ENCODE results near the gene PLXNA1. TPM values are rescaled to one million over a fixed set of nuclear protein-coding genes. Genes with fewer than 3 reads are reported as not detected.

Gene PLXNA1
- total RNA-seq, 2 donors from 2014 or later = 15.4 to 18.0 TPM

DNA sequence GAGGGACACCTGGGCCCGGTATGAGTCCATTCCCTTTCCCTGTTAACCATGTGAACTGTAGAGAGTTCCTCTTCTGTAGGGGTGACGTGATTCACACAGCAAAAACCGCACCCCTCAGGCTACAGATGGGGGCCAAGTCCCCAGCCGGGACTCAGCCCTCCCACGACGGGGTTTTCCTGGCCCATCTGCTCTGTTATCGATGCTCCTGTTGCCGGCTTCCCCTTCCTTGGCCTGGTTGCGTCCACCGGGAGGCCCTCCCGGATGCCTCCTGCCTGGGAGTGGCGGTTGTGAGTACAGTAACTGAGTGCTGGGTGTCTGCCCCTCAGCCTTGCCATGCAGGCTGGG, 817 bp upstream of the PLXNA1 start:
- DNase-seq (peak; percentile 41 to 44), ATAC-seq (peak; percentile 4)
- intact Hi-C loops (cut with DNase I, micrococcal nuclease) = no loop called here

DNA sequence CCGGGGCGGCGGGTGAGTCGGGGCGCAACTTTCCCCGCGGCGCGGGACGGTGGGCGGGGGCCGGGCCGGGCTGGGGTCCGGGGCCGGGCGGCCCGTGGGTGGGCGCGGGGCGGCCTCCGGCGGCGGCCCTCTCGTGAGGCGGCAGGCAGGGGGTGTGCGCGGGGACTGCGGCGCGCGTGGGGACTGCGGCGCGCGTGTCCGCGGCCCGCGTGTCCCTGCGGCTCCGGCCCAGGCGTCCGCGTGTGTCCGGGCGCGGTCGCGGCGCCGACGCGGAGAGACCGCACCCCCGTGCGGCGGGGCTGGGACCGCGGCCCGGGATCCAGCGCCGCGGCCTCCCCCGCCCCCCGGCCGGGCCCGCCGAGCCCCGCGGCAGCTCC, 349 bp downstream of the PLXNA1 start:
- ATAC-seq = peak; percentile 27
- intact Hi-C loops (cut with DNase I, micrococcal nuclease) = no loop called here
- DNase-seq = no peak

DNA sequence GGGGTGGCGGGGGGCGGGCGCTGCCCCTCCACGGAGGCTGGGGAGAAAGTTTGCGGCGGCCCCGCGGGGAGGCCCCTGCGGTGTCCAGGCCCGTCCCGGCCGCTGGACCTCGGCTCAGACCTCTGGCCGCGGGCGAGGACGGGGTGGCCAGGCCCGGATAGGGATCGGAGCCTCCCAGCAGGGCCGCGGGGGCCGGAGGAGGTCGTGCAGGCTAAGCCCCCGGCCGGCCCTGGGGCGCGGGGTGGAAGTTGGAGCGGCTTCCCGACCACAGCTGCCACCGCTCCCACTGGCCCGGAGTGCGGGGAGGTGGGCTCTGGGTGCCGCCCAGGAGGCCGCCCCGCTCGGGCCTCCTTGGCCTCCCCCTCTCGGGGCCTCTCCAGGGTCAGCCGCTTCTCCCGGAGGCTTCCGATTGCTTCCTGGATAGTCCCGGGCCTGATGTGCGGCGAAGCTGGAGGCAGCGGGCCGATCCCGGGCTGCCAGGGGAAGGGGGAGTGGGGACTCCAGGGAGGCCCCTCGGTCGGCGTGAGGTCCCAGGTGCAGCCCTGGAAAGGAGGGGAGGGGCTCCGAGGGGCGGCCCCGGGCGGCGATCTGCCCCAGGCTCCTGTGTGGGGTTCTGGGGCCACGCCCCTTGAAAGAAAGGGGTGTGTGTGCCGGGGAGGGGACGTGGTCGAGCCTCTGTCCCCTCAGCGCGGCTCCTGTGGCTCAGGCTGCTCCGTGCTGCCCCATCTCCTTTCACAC, 907 bp downstream of the PLXNA1 start:
- intact Hi-C loops (cut with DNase I, micrococcal nuclease) = no loop called here
- ATAC-seq (peak; percentile 32), DNase-seq (peak in 1 of 2 donors; percentile 48)

DNA sequence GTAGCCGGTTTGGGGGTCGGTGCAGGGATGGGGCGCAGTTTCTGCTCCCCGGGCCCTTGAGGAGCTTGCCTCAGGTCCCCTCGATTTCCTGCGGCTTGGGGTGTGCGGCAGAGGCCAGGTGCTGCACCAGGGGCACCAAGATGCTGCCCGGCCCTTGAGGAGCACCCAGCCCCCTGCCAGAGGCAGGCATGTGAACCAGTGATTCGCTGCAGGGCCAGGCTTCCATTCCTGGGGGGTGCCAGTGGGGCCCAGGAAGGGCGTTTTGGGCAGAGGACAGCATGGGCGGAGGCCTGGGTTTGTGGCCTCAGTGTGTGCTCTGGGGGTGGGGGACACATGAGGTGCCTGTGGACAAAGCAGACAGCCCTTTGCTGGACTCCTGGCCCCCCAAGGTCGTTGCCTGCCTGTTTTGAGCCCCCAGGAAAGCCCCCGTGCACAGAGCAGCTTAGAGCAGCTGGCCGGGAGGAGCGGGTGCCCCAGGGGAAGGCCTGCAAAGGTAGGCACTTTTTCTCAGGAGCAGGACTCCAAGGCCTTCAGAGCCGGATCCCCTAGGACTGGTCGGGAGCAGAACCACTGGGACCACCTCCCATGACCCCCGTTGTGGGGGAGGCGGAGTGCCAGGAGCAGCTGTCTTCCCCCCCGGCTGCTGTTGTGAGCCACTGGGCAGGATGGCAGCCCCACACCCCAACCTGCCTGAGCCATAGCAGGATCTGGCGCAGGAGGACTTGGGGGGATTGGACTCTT, 1.6 kb downstream of the PLXNA1 start:
- intact Hi-C loops (cut with DNase I, micrococcal nuclease) = no loop called here
- no peak for ATAC-seq
- no peak for DNase-seq

DNA sequence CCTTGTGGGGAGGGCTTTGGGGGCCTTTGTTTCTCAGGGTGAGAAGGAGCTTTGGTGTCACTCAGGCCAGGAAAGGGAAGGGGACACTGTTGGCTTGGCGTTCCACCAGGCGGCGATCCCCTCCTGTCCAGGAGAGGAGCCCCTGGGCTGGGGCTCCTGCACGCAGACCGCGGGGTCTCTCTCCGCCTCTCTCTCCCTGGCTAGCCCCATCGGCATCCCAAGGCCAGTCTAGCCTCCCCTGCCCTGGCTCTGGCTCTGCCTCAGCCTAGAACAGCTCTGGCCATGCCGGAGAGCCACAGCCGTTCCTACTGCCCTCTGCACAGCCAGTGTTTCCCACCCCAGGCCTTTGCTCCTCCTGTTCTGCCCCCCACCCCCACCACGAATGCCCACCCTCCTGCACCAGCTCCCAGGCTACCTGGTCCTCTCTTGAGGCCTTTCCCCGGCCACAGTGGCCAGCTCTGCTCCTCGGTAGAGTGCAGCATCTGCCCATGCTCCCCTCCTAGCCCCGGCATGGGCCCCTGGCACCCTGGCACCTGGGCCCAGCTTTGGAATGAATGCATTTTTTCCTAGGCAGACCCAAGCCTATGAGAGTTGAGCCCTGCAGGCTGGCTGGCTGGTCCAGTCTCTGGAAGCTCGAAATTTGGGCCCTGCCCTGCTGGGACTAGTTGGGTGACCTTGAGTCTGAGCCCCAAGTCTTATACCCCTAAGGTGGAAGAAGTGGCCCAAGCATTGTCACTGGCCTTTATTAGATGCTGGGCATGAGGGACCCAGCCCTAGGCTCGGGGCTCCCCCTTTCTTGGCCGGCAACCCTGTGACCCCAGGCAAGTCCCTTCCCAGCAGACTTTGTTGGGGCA, 2.4 kb downstream of the PLXNA1 start:
- intact Hi-C loops (cut with DNase I, micrococcal nuclease) = no loop called here
- DNase-seq (no peak), ATAC-seq (no peak)

DNA sequence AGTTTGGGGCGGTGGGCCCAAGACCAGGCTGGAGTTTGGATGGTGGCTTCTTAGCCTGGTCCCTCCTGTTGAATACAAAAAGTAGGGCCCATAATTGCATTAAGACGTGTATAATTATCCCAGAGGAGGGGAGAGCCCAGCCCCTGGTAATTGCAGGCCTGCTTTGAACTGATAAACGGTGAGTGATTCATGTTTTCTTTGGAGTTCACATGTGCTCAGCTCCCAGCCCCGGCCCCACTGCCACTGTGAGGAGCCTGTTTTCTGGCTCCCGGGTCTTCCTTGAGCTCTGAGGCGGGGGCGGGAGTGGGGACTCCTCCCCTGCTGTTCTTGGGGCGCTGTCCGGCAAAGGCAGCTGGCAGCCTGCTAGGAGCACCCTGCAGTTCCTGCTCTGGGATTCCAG, 3.1 kb downstream of the PLXNA1 start:
- DNase-seq (no peak), ATAC-seq (no peak)
- intact Hi-C loops (cut with DNase I, micrococcal nuclease) = no loop called here

DNA sequence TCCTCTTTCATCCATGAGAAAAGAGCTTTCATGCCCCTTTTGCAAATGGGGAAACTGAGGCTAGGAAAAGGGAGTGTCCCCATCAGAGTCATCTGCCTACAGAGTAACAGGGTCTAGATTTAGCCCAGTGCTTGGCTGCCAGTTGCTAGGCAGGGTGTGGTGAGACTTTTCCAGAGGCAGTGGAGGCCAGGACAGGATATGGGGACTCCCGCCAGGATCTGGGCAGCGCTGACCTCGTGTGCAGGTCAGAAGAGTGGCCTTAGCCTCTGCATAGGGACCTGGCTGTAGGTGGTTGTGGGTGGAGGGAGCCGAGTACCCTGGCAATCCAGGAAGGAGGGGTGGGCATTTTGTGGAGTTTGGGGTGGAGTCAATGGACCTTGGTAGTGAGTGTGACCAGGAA, 4.2 kb downstream of the PLXNA1 start:
- DNase-seq = no peak
- intact Hi-C loops (cut with DNase I, micrococcal nuclease) = no loop called here
- ATAC-seq = no peak

DNA sequence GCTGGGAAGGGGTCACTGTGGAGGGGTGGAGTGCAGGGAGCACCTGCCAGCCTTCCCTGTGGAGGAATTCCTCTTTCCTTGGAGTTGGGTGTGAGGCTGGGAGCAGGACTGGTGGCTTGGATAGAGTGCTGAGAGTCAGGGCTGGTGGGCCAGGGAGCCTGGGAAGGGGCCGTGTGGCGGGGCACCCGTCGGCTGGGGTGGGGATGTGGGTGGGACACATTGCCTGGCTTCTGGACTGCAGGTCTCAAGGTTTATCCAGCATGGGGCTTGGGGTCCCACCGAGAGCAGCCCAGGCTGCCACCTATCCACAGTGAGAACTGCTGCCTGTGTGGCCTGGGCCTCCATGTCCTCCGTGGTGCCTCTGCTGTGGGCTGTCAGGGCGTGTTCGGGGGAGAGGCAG, 4.7 kb downstream of the PLXNA1 start:
- intact Hi-C loops (cut with DNase I, micrococcal nuclease) = no loop called here
- DNase-seq = no peak
- ATAC-seq = no peak

DNA sequence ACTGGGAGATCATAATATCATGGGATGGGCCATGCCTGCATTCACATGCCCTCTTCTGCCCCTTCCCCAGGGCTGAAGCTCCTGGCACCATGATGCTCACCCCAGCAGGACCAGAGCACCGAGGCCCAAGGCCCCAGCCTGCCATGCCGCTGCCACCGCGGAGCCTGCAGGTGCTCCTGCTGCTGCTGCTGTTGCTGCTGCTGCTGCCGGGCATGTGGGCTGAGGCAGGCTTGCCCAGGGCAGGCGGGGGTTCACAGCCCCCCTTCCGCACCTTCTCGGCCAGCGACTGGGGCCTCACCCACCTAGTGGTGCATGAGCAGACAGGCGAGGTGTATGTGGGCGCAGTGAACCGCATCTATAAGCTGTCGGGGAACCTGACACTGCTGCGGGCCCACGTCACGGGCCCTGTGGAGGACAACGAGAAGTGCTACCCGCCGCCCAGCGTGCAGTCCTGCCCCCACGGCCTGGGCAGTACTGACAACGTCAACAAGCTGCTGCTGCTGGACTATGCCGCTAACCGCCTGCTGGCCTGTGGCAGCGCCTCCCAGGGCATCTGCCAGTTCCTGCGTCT, 5.6 kb downstream of the PLXNA1 start:
- ATAC-seq (no peak), DNase-seq (no peak)
- intact Hi-C loops (cut with DNase I, micrococcal nuclease) = no loop called here

DNA sequence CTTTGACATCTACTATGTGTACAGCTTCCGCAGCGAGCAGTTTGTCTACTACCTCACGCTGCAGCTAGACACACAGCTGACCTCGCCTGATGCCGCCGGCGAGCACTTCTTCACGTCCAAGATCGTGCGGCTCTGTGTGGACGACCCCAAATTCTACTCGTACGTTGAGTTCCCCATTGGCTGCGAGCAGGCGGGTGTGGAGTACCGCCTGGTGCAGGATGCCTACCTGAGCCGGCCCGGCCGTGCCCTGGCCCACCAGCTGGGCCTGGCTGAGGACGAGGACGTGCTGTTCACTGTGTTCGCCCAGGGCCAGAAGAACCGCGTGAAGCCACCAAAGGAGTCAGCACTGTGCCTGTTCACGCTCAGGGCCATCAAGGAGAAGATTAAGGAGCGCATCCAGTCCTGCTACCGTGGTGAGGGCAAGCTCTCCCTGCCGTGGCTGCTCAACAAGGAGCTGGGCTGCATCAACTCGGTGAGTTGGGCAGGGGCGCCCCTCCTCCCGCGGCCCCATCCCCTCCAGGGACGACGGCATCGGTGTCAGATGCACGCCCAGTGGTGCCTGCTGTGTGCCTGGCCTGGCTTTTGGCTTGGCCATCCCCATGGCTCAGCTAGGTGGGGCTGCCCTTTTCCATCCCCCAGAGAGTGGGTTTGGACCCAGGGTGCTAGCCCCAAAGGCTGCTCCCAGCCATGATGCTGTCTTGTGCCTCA, 6.6 kb downstream of the PLXNA1 start:
- ATAC-seq = no peak
- intact Hi-C loops (cut with DNase I, micrococcal nuclease) = no loop called here
- DNase-seq = no peak

DNA sequence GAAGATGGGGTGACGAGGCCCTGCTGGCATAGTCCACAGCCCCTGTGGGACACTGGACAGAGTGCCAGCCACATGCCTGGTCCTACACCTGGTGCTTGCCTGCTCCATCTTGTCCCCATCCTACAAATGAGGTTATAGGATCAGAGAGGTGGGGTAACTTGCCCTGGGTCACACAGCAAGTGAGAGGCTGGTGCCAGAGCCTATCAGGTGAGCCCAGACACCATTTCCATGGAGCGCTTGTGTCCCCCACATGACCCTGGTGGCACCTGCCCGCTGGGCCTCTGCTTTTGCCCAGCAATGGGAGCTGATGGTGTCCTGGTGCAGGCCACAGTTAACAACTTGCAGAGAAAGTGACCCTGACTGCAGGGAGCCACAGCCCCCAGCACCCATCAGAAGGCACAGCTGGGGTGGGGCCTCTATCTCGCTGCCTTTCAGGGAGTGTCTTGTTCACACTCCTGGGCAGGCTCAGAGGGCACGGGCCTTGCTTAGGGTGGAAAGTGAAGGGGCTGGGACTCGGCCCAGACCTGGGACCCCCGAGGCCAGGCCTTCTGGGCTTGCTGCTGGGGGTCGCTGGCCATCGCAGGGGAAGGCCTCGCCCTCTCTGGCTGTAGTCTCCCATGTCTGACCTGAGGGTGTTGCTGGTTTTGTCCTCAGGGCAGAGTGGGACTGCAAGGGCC, 7.2 kb downstream of the PLXNA1 start:
- intact Hi-C loops (cut with DNase I, micrococcal nuclease) = no loop called here
- DNase-seq = no peak
- no peak for ATAC-seq

DNA sequence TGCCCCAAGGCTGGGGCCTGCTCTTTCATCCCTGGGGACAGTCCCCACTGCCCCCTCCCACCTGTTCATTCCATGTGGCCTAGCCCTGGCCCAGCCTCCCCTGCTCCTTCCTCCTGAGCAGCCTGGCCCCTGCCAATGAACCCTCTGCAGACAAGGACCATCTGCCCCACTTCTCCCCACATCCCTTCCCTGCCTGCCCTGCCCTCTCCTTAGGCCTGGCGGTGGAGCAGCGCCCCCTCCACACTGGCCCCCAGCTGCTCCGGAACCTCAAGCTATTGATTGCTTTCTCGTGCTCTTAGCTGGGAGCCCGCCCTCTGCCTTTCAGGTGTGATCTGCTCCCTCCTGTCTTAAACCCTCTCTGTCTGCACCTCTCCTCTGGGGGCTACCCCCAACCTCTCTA, 8.0 kb downstream of the PLXNA1 start:
- no peak for ATAC-seq
- intact Hi-C loops (cut with DNase I, micrococcal nuclease) = no loop called here
- DNase-seq = no peak

DNA sequence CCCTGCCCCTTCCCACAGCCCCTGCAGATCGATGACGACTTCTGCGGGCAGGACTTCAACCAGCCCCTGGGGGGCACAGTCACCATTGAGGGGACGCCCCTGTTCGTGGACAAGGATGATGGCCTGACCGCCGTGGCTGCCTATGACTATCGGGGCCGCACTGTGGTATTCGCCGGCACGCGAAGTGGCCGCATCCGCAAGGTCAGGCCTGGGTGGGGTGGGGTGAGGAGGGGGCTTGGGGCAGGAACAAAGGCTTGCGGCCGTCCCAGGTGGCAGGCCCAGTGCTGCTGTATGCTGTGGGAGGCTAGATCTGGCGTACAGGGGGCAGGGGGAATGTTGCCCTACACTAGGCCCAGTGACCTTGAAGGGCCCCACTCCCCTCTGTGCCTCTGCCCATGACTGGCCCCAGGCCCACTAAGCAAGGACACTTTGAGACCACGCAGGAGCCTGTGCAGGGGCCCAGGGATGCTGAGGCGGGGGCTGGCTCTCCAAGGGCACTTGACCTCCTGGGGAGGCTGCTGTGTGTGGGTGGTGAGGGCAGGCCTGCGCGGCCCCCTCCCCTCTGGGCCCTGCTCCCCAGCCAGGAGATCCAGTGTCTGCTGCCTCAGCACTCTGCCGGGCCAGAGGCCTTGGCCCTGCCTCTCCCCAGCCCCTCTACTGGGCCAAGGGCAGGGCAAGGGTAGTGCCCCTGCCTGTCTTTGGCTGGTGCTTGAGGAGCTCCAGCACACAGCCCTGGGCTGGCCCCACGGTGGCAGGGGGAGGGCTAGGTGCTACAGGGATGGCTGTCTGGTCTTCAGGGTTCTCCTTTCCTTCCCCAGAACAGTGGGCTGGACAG, 8.7 kb downstream of the PLXNA1 start:
- ATAC-seq (no peak), DNase-seq (no peak)
- intact Hi-C loops (cut with DNase I, micrococcal nuclease) = no loop called here

DNA sequence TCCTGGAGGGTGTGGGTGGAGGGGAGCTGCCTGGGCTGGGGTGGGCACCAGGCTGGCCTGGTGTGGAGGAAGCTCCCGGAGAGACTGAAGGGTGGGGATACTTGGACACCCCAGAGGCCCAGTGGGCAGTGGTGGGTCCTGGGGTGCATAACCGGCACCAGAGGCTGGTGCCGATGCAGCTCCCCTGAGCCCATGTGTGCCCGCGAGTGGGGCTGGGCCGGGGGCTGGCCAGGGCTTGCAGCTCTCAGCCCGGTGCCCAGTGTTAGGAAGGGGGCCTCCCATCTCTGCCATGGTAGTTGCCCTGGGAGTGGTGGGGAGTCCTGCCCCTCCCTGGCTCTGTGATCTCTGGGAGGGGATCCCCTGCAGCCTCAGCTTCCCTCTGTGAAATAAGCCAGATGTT, 9.3 kb downstream of the PLXNA1 start:
- DNase-seq (no peak), ATAC-seq (no peak)
- intact Hi-C loops (cut with DNase I, micrococcal nuclease) = no loop called here

DNA sequence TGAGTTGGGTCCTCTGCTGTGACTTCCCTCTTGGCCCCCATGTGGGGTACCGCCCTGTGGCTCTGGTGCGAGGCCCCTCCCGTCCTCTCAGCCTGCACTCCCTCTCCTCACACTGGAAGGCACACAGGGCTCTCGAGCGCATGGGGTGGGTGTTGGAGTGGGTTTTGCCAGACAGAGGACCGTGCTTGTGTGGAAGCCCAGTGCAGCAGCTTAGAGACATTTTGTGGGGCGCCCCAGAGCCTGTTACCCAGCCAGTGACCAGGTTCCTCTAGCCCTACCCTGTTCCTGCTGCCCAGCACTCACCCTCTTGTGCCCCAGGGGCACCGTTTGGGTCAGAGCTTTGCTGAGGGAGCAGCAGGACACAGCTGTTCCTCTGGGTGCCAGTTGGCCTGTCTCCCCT, 9.9 kb downstream of the PLXNA1 start:
- intact Hi-C loops (cut with DNase I, micrococcal nuclease) = no loop called here

DNA sequence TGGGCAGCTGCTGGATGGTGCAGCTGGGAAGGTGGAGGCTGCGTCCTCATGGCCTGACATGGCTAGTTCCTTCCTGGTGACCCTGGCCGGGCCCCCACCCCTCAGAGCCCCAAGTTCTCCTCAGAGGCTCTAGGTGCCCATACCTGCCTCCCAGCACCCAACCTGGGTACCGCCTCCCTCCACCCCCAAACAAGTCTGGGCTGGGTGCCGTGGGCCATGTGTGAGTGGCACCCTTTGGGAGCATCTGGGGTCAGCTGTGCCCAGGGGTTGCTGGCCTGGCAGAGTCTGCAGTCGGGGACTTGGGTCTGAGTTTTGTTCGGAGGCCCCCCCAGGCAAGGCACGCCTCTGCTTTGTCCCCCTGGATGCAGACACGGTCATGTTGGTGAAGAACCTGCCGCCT, 10.5 kb downstream of the PLXNA1 start:
- no peak for ATAC-seq
- intact Hi-C loops (cut with DNase I, micrococcal nuclease) = no loop called here

More for the DNA sequence above, 9.9 kb downstream of the PLXNA1 start:
- ATAC-seq = no peak
- DNase-seq = no peak

DNA sequence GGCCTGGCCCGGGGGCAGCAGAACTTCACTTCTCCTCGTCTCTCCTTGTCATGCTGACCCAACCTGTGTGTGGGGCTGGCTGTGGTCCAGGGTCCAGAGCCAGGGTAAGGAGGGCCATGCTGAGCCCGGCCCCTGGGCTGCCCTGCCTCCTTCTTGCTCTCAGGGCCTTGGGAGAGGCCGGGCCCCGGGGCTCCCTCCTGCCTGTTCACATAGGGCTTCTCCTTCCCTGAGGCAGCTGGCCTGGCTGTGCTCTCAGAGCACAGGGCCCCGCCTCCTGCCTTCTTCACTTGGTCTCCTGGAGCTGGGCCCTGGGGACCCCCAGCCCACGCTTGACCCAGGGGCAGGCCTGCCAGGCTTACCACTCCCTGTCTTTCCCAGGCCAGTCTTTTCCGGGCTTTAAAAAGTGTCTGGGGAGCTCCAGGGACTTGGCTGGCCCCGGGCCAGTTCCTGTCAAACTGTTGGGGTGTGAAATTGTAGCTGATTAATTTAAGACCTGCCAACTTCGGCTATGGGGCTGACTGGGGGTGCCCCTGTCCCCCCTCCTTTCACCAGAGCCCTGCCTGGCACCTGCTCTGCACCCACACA, 11.8 kb downstream of the PLXNA1 start:
- no peak for DNase-seq
- intact Hi-C loops (cut with DNase I, micrococcal nuclease) = no loop called here
- ATAC-seq = no peak

More for the DNA sequence above, 10.5 kb downstream of the PLXNA1 start:
- no peak for DNase-seq
